ENCODE data around the gene DHRS4L2.
"Not testable (repeated sequence)": the region's sequence is repeated elsewhere in the genome, so short reads cannot be mapped to it uniquely, and the experiment has no call there.

GRCh38 chr14:23949069-23949468 is 39.7 kb upstream of the DHRS4L2 start:
- TF ChIP-seq GABPA (IDR thresholded peaks at IDR 0.05; ENCODE audit: low read depth); CTCF (IDR thresholded peaks at IDR 0.05; ENCODE audit: insufficient read depth, low read length); POLR2AphosphoS5 (IDR thresholded peaks at IDR 0.05; ENCODE audit: low read depth); REST (IDR thresholded peaks at IDR 0.05; ENCODE audit: insufficient replicate concordance, low read depth); SPI1 (IDR thresholded peaks at IDR 0.05; ENCODE audit: borderline replicate concordance, low read depth): not testable (repeated sequence)
